ENCODE data around the gene WASL. TPM values are rescaled to one million over a fixed set of nuclear protein-coding genes. Genes with fewer than 3 reads are reported as not detected.

WASL gene
- total RNA-seq, 1 experiment from 2014 or later: 39.3 TPM

DNA sequence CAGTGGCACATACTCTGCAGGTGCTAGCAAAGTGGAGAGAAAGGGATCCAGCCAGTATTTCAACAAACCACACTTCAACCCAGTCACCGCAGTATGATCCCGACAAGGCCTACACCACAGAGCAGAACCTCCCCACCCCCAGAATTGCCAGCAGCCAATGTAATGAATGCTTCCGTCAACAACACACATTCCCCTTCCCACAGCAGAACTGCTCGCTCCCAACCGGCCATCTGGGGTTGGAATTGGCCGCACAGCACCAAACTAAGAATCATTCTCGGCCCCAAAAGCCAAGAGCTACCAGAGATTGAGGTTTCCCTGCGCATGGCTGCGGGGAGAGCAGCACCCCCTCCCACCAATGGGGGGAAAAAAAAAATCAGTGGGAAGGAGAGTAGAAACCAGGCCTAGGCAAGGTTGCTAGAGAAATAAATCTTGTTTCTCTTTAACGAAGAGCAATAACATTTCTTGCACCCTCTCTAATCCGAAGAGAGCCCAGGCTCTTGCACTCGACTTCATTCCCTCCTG, 1.1 kb downstream of the WASL start:
- H2BK120ac ChIP-seq (ENCODE audit: low read depth, low read length, poor library complexity, severe bottlenecking): no peak overlapping the region
- peaks cover 32% of the 10 kb centered on the region; the same call in 1 of the 2 replicates for H3K79me2 ChIP-seq (ENCODE audit: insufficient read depth, low read length)
- no peak overlapping the region for H4K91ac ChIP-seq (ENCODE audit: insufficient read length, low read depth, low read length)
- H3K9me3 ChIP-seq (ENCODE audit: control insufficient read depth, low read depth, low read length): no peaks in the 10 kb centered on the region
- TF ChIP-seq, protein P1, sequence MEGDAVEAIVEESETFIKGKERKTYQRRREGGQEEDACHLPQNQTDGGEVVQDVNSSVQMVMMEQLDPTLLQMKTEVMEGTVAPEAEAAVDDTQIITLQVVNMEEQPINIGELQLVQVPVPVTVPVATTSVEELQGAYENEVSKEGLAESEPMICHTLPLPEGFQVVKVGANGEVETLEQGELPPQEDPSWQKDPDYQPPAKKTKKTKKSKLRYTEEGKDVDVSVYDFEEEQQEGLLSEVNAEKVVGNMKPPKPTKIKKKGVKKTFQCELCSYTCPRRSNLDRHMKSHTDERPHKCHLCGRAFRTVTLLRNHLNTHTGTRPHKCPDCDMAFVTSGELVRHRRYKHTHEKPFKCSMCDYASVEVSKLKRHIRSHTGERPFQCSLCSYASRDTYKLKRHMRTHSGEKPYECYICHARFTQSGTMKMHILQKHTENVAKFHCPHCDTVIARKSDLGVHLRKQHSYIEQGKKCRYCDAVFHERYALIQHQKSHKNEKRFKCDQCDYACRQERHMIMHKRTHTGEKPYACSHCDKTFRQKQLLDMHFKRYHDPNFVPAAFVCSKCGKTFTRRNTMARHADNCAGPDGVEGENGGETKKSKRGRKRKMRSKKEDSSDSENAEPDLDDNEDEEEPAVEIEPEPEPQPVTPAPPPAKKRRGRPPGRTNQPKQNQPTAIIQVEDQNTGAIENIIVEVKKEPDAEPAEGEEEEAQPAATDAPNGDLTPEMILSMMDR (conservative IDR thresholded peaks at IDR 0.05): no peak
- peak overlapping the region; percentile 73 for H3K9ac ChIP-seq (ENCODE audit: extremely low read depth, insufficient read length, low read length)
- no peak overlapping the region for H2BK5ac ChIP-seq (ENCODE audit: insufficient read length, low read length)
- H3K14ac ChIP-seq (ENCODE audit: insufficient read depth, low read length): no peak overlapping the region
- H3K56ac ChIP-seq (ENCODE audit: insufficient read length, low read depth, low read length): no peak overlapping the region
- no peak overlapping the region for H2BK15ac ChIP-seq (ENCODE audit: low read depth, low read length)
- peak; percentile 79 for DNase-seq
- H2BK20ac ChIP-seq (ENCODE audit: low read depth, low read length, poor library complexity, severe bottlenecking): no peak overlapping the region
- no peak overlapping the region for H2BK12ac ChIP-seq (ENCODE audit: insufficient read length, low read depth, low read length)
- peak overlapping the region; percentile 77 for H3K4me2 ChIP-seq (ENCODE audit: insufficient read depth, insufficient read length, low read length)
- no CpG with 5 or more reads among the region's 12 CpGs for WGBS (ENCODE audit: extremely low coverage, insufficient read length, low lambda C conversion rate)
- no peak overlapping the region for H2AK5ac ChIP-seq (ENCODE audit: insufficient read length, low read length)
- peaks cover 7% of the 10 kb centered on the region for H3K23me2 ChIP-seq (ENCODE audit: insufficient read length, low read depth, low read length, poor library complexity, severe bottlenecking)
- H4K5ac ChIP-seq (ENCODE audit: insufficient read length, low read depth, low read length): no peak overlapping the region
- no peak overlapping the region for H2AFZ ChIP-seq (ENCODE audit: low read length)
- H4K20me1 ChIP-seq (ENCODE audit: control insufficient read depth, insufficient read depth, insufficient read length): no peaks in the 10 kb centered on the region
- Mint-ChIP-seq H3K9me3 (no peaks in the 10 kb centered on the region), H3K27me3 (ENCODE audit: low read depth) (no peaks in the 10 kb centered on the region), H3K27ac (peak overlapping the region; percentile 95 to 99 (median 97)), H3K4me1 (peaks cover 68 to 69% of the 10 kb centered on the region in 2 experiments), H3K4me3 (peak overlapping the region; percentile 92 to 97), H3K36me3 (ENCODE audit: insufficient read depth in 1 of 3, low read depth in 3 of 3) (peaks cover 0 to 3% (median 0%) of the 10 kb centered on the region in 3 experiments; a peak in 3 of 7 replicates)
- H3T11ph ChIP-seq (ENCODE audit: low read length): no peak overlapping the region
- H3K18ac ChIP-seq (ENCODE audit: insufficient read length, low read depth, low read length): no peak overlapping the region
- H3K4me1 ChIP-seq (ENCODE audit: insufficient read depth, low read length): peaks cover 4% of the 10 kb centered on the region; the same call in 1 of the 2 replicates
- no peak overlapping the region for H3K4ac ChIP-seq (ENCODE audit: low read depth, low read length)
- H3K27me3 ChIP-seq (ENCODE audit: insufficient read depth, low read length): no peaks in the 10 kb centered on the region
- H3K23ac ChIP-seq (ENCODE audit: insufficient read length, low read depth, low read length): no peak overlapping the region
- no peaks in the 10 kb centered on the region for H3K79me1 ChIP-seq (ENCODE audit: insufficient read depth, low read depth, low read length, poor library complexity, severe bottlenecking)
- H3K27ac ChIP-seq (ENCODE audit: insufficient read length, low read depth, low read length): no peak overlapping the region
- no peak overlapping the region for H4K8ac ChIP-seq (replicated peaks; ENCODE audit: insufficient read length, low read depth, low read length)
